ENCODE measurements around the gene UVSSA.
"Not testable (repeated sequence)": the region's sequence is repeated elsewhere in the genome, so short reads cannot be mapped to it uniquely, and the experiment has no call there.

UVSSA gene

GRCh38 chr4:1382776-1383727, 36.0 kb downstream of the UVSSA start:
- TF ChIP-seq POLR2A (IDR thresholded peaks at IDR 0.05; ENCODE audit: extremely low read depth, insufficient read length) (no peak), MYC (IDR thresholded peaks at IDR 0.05; ENCODE audit: low read depth, low read length) (no peak)
- TF ChIP-seq, protein P1, sequence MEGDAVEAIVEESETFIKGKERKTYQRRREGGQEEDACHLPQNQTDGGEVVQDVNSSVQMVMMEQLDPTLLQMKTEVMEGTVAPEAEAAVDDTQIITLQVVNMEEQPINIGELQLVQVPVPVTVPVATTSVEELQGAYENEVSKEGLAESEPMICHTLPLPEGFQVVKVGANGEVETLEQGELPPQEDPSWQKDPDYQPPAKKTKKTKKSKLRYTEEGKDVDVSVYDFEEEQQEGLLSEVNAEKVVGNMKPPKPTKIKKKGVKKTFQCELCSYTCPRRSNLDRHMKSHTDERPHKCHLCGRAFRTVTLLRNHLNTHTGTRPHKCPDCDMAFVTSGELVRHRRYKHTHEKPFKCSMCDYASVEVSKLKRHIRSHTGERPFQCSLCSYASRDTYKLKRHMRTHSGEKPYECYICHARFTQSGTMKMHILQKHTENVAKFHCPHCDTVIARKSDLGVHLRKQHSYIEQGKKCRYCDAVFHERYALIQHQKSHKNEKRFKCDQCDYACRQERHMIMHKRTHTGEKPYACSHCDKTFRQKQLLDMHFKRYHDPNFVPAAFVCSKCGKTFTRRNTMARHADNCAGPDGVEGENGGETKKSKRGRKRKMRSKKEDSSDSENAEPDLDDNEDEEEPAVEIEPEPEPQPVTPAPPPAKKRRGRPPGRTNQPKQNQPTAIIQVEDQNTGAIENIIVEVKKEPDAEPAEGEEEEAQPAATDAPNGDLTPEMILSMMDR (IDR thresholded peaks at IDR 0.05; ENCODE audit: low read depth, low read length) = no peak
- TF ChIP-seq, protein P2, sequence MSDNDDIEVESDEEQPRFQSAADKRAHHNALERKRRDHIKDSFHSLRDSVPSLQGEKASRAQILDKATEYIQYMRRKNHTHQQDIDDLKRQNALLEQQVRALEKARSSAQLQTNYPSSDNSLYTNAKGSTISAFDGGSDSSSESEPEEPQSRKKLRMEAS (IDR thresholded peaks at IDR 0.05; ENCODE audit: low read depth, low read length) = no peak
- no peak overlapping the region for H3K4me3 ChIP-seq (ENCODE audit: low read depth, low read length)
- DNase-seq (ENCODE audit: low read depth) = no peak

- DNase-seq (ENCODE audit: low read depth) = no peak
- no peak overlapping the region for H3K4me3 ChIP-seq (ENCODE audit: low read depth, low read length)
- no peak for TF ChIP-seq POLR2A (IDR thresholded peaks at IDR 0.05; ENCODE audit: extremely low read depth, insufficient read length)
- TF ChIP-seq, protein P1 (IDR thresholded peaks at IDR 0.05; ENCODE audit: low read depth, low read length) = no peak
- TF ChIP-seq MYC (IDR thresholded peaks at IDR 0.05; ENCODE audit: low read depth, low read length) = no peak
- TF ChIP-seq, protein P2 (IDR thresholded peaks at IDR 0.05; ENCODE audit: low read depth, low read length) = no peak
Measured at GRCh38 chr4:1383728-1384591, 37.0 kb downstream of the UVSSA start.

DNA sequence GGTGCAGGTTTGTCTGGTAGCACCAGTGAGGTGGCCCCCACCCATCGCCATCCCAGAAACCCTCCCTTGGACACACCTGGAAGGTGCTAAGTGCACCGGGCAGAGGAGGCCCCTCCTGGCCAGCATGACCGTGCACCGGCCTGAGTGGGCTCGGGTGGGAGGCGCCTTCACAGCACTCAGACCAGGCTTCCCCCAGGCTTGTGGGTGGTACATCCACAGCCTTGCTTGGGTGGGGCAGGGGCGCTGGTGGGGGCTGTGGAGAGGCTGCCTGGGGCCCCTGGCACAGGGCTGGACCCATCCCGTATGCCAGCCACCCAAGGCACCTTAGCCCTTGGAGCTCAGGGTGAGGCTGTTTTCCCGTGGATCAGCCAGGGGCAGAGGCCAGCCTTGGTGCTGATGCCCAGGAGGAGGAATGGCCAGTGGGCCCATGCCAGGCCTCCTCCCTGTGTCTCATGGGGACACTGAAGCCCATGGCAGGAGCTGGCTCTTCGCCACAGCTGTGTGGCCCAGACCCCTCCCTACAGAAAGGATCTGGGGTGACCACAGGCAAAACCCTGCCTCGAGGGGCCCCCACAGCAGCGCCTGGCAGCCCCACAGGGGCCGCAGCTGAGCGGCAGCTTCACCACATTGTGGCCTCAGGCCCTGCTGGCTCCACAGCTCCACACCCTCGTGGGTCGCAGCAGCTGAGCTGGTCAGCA, 37.8 kb downstream of the UVSSA start:
- TF ChIP-seq, protein P2 (IDR thresholded peaks at IDR 0.05; ENCODE audit: low read depth, low read length) = no peak
- no peak for TF ChIP-seq MYC (IDR thresholded peaks at IDR 0.05; ENCODE audit: low read depth, low read length)
- TF ChIP-seq, protein P1 (IDR thresholded peaks at IDR 0.05; ENCODE audit: low read depth, low read length) = no peak
- TF ChIP-seq POLR2A (IDR thresholded peaks at IDR 0.05; ENCODE audit: extremely low read depth, insufficient read length) = no peak
- no peak for DNase-seq (ENCODE audit: low read depth)
- no peak overlapping the region for H3K4me3 ChIP-seq (ENCODE audit: low read depth, low read length)

DNA sequence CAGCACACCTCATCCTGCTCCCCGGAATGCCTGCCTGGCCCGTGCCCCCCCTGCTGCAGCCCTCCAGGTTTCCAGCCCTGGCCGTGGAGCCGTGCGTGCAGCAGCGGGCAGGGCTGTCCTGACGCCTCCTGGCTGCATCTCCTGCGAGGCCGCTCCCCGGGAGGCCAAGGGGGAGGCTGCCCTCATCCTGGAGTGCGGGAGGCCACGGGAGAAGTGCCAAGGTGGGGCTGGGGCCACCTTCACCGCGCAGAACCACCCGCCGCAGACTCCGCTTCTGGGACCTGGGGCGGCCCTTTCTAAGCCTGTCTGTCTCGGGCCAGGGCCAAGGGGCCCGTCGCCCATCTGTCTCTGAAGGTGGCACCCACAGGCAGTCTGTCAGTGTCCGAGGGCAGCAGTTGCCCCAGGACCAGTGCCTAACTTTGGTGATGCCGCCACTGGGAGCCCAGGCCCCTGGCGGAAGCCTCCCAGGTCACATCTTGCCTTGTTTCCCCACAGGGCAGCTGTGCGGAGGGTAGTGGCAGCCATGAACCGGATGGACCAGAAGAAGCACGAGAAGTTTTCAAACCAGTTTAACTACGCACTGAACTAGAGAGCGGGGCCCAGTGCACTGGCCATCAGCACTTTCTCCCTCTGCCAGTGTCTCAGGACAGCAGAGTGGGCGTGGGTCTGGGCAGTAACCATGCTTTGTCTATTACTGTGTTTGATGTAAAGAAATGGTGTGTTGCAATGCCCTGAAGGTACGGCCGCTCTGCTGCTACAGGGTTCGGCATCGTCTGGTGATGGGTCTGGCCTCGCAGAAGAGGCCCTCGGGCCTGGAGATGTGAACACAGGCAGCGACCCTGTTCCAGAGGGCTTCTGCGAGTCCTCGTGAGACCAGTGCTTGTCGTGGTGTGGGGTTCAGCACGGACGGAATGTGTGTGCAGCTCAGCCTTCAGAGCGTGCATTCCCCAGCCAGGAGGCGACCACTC, 38.6 kb downstream of the UVSSA start:
- H3K4me3 ChIP-seq (ENCODE audit: low read depth, low read length) = no peak overlapping the region
- TF ChIP-seq, protein P2 (IDR thresholded peaks at IDR 0.05; ENCODE audit: low read depth, low read length) = no peak
- no peak for TF ChIP-seq MYC (IDR thresholded peaks at IDR 0.05; ENCODE audit: low read depth, low read length)
- no peak for TF ChIP-seq POLR2A (IDR thresholded peaks at IDR 0.05; ENCODE audit: extremely low read depth, insufficient read length)
- TF ChIP-seq, protein P1 (IDR thresholded peaks at IDR 0.05; ENCODE audit: low read depth, low read length) = no peak
- no peak for DNase-seq (ENCODE audit: low read depth)

- H3K4me3 ChIP-seq (ENCODE audit: low read depth, low read length); DNase-seq (ENCODE audit: low read depth): not testable (repeated sequence)
Measured at GRCh38 chr4:1393363-1393762, 46.4 kb downstream of the UVSSA start.

Data from NB4 (cell line).